Activated naive CD4-positive, alpha-beta T cell treated with anti-CD3 and anti-CD28 coated beads, Interleukin-2, amount 50 U/mL, for 24 hours (primary cell): ENCODE results near the gene MACROD2.

ENCODE experiments used
- H3K27ac Mint-ChIP-seq: one replicate; pipeline ENCODE4 v1.8.0; 2021; ENCODE audit warnings: mild to moderate bottlenecking, mixed read lengths
- H3K27me3 Mint-ChIP-seq: one replicate; pipeline ENCODE4 v1.8.0; 2021; ENCODE audit warnings: mixed read lengths
- H3K36me3 Mint-ChIP-seq: one replicate; pipeline ENCODE4 v1.8.0; 2021; ENCODE audit warnings: mixed read lengths
- H3K4me1 Mint-ChIP-seq: one replicate; pipeline ENCODE4 v1.8.0; 2021; ENCODE audit warnings: mixed read lengths
- H3K4me3 Mint-ChIP-seq: one replicate; pipeline ENCODE4 v1.8.0; 2021; ENCODE audit warnings: mild to moderate bottlenecking, mixed read lengths
- H3K9me3 Mint-ChIP-seq: one replicate; pipeline ENCODE4 v1.8.0; 2021; ENCODE audit warnings: mixed read lengths

The MACROD2 gene

GRCh38 chr20:14538433-14538832 lies 543.1 kb downstream of the MACROD2 start:
- Mint-ChIP-seq H3K27ac (no peak overlapping the region), H3K4me3 (no peak overlapping the region), H3K9me3 (peaks cover 10% of the 10 kb centered on the region), H3K36me3 (no peaks in the 10 kb centered on the region), H3K27me3 (no peaks in the 10 kb centered on the region), H3K4me1 (no peaks in the 10 kb centered on the region)

- H3K4me1 Mint-ChIP-seq: no peaks in the 10 kb centered on the region
- H3K27ac Mint-ChIP-seq: no peak overlapping the region
- H3K27me3 Mint-ChIP-seq: no peaks in the 10 kb centered on the region
- H3K9me3 Mint-ChIP-seq: peaks cover 10% of the 10 kb centered on the region
- no peaks in the 10 kb centered on the region for H3K36me3 Mint-ChIP-seq
- H3K4me3 Mint-ChIP-seq: no peak overlapping the region
Observed at GRCh38 chr20:14543040-14543439, 547.7 kb downstream of the MACROD2 start.

- Mint-ChIP-seq H3K4me1 (no peaks in the 10 kb centered on the region), H3K9me3 (peaks cover 4% of the 10 kb centered on the region), H3K4me3 (no peak overlapping the region), H3K27ac (no peak overlapping the region), H3K36me3 (no peaks in the 10 kb centered on the region), H3K27me3 (no peaks in the 10 kb centered on the region)
Observed at GRCh38 chr20:14544688-14545087, 549.4 kb downstream of the MACROD2 start.

- H3K27ac Mint-ChIP-seq: no peak overlapping the region
- no peaks in the 10 kb centered on the region for H3K9me3 Mint-ChIP-seq
- H3K36me3 Mint-ChIP-seq: no peaks in the 10 kb centered on the region
- no peaks in the 10 kb centered on the region for H3K4me1 Mint-ChIP-seq
- H3K4me3 Mint-ChIP-seq: no peak overlapping the region
- no peaks in the 10 kb centered on the region for H3K27me3 Mint-ChIP-seq
Observed at GRCh38 chr20:14550655-14551054, 555.3 kb downstream of the MACROD2 start.

- Mint-ChIP-seq H3K27me3 (no peaks in the 10 kb centered on the region), H3K36me3 (no peaks in the 10 kb centered on the region), H3K9me3 (peaks cover 6% of the 10 kb centered on the region), H3K4me1 (no peaks in the 10 kb centered on the region), H3K4me3 (no peak overlapping the region), H3K27ac (no peak overlapping the region)
Observed at GRCh38 chr20:14553774-14554534, 558.6 kb downstream of the MACROD2 start.

- Mint-ChIP-seq H3K4me1 (no peaks in the 10 kb centered on the region), H3K9me3 (peaks cover 6% of the 10 kb centered on the region), H3K36me3 (no peaks in the 10 kb centered on the region), H3K27me3 (no peaks in the 10 kb centered on the region), H3K4me3 (no peak overlapping the region), H3K27ac (no peak overlapping the region)
Observed at GRCh38 chr20:14555676-14556075, 560.4 kb downstream of the MACROD2 start.

GRCh38 chr20:14556206-14556605 lies 560.9 kb downstream of the MACROD2 start:
- peaks cover 6% of the 10 kb centered on the region for H3K9me3 Mint-ChIP-seq

GRCh38 chr20:14559612-14560011 lies 564.3 kb downstream of the MACROD2 start:
- H3K27me3 Mint-ChIP-seq: no peaks in the 10 kb centered on the region
- no peaks in the 10 kb centered on the region for H3K36me3 Mint-ChIP-seq
- no peak overlapping the region for H3K27ac Mint-ChIP-seq
- H3K4me3 Mint-ChIP-seq: no peak overlapping the region
- H3K9me3 Mint-ChIP-seq: peaks cover 10% of the 10 kb centered on the region
- no peaks in the 10 kb centered on the region for H3K4me1 Mint-ChIP-seq

More at GRCh38 chr20:14556206-14556605, 560.9 kb downstream of the MACROD2 start:
- H3K27me3 Mint-ChIP-seq: no peaks in the 10 kb centered on the region
- no peaks in the 10 kb centered on the region for H3K36me3 Mint-ChIP-seq
- H3K27ac Mint-ChIP-seq: no peak overlapping the region
- H3K4me1 Mint-ChIP-seq: no peaks in the 10 kb centered on the region
- no peak overlapping the region for H3K4me3 Mint-ChIP-seq

- Mint-ChIP-seq H3K9me3 (peaks cover 10% of the 10 kb centered on the region), H3K36me3 (no peaks in the 10 kb centered on the region)
Observed at GRCh38 chr20:14561741-14562221, 566.5 kb downstream of the MACROD2 start.

GRCh38 chr20:14562981-14563380 lies 567.7 kb downstream of the MACROD2 start:
- Mint-ChIP-seq H3K9me3 (peaks cover 10% of the 10 kb centered on the region), H3K4me3 (no peak overlapping the region), H3K27ac (no peak overlapping the region), H3K36me3 (no peaks in the 10 kb centered on the region), H3K27me3 (no peaks in the 10 kb centered on the region), H3K4me1 (no peaks in the 10 kb centered on the region)

More at GRCh38 chr20:14561741-14562221, 566.5 kb downstream of the MACROD2 start:
- H3K4me1 Mint-ChIP-seq: no peaks in the 10 kb centered on the region
- H3K27me3 Mint-ChIP-seq: no peaks in the 10 kb centered on the region
- H3K4me3 Mint-ChIP-seq: no peak overlapping the region
- no peak overlapping the region for H3K27ac Mint-ChIP-seq

GRCh38 chr20:14566505-14566904 lies 571.2 kb downstream of the MACROD2 start:
- no peaks in the 10 kb centered on the region for H3K4me1 Mint-ChIP-seq
- H3K9me3 Mint-ChIP-seq: peaks cover 14% of the 10 kb centered on the region
- no peaks in the 10 kb centered on the region for H3K36me3 Mint-ChIP-seq
- H3K27me3 Mint-ChIP-seq: no peaks in the 10 kb centered on the region
- no peak overlapping the region for H3K27ac Mint-ChIP-seq
- no peak overlapping the region for H3K4me3 Mint-ChIP-seq

- no peaks in the 10 kb centered on the region for H3K27me3 Mint-ChIP-seq
- no peaks in the 10 kb centered on the region for H3K4me1 Mint-ChIP-seq
Observed at GRCh38 chr20:14568225-14568624, 572.9 kb downstream of the MACROD2 start.

GRCh38 chr20:14568701-14569100 lies 573.4 kb downstream of the MACROD2 start:
- Mint-ChIP-seq H3K27me3 (no peaks in the 10 kb centered on the region), H3K36me3 (no peaks in the 10 kb centered on the region), H3K27ac (no peak overlapping the region), H3K4me1 (no peaks in the 10 kb centered on the region), H3K9me3 (peaks cover 11% of the 10 kb centered on the region), H3K4me3 (no peak overlapping the region)

More at GRCh38 chr20:14568225-14568624, 572.9 kb downstream of the MACROD2 start:
- H3K27ac Mint-ChIP-seq: no peak overlapping the region
- no peaks in the 10 kb centered on the region for H3K36me3 Mint-ChIP-seq
- no peak overlapping the region for H3K4me3 Mint-ChIP-seq
- peaks cover 11% of the 10 kb centered on the region for H3K9me3 Mint-ChIP-seq

GRCh38 chr20:14569641-14570040 lies 574.3 kb downstream of the MACROD2 start:
- no peak overlapping the region for H3K4me3 Mint-ChIP-seq
- H3K9me3 Mint-ChIP-seq: peaks cover 11% of the 10 kb centered on the region
- H3K4me1 Mint-ChIP-seq: no peaks in the 10 kb centered on the region
- H3K36me3 Mint-ChIP-seq: no peaks in the 10 kb centered on the region
- H3K27ac Mint-ChIP-seq: no peak overlapping the region
- H3K27me3 Mint-ChIP-seq: no peaks in the 10 kb centered on the region

- no peak overlapping the region for H3K4me3 Mint-ChIP-seq
- no peaks in the 10 kb centered on the region for H3K4me1 Mint-ChIP-seq
- H3K36me3 Mint-ChIP-seq: no peaks in the 10 kb centered on the region
- H3K27ac Mint-ChIP-seq: no peak overlapping the region
- no peaks in the 10 kb centered on the region for H3K27me3 Mint-ChIP-seq
- H3K9me3 Mint-ChIP-seq: peaks cover 7% of the 10 kb centered on the region
Observed at GRCh38 chr20:14570811-14571210, 575.5 kb downstream of the MACROD2 start.

- H3K27me3 Mint-ChIP-seq: no peaks in the 10 kb centered on the region
- H3K4me3 Mint-ChIP-seq: no peak overlapping the region
- no peaks in the 10 kb centered on the region for H3K36me3 Mint-ChIP-seq
- H3K9me3 Mint-ChIP-seq: peaks cover 5% of the 10 kb centered on the region
- no peak overlapping the region for H3K27ac Mint-ChIP-seq
- H3K4me1 Mint-ChIP-seq: no peaks in the 10 kb centered on the region
Observed at GRCh38 chr20:14573676-14574075, 578.4 kb downstream of the MACROD2 start.
